ENCODE measurements around the gene SMOC2. TPM values are rescaled to one million over a fixed set of nuclear protein-coding genes. Genes with fewer than 3 reads are reported as not detected.

SMOC2 gene
- total RNA-seq, 1 donor, result not detected

DNA sequence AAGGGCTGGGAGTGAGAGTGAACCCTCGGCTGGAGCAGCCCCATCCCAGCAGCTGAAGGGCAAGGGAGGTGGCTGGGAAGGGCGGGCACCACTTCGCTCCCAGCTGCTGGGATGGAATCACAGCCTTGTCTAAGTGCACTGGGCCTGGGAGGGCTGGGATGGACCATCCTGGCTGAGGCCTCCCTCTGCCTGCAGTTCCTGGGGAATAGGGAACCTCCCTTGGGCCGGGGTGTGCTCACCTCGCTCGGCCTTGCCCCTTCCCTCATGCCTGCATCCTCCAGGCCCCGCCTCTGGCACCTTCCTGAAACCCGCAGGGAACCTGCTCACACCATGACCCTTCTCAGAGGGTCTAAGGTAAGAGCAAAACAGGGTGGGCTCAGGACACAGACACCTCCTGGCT, 53.7 kb downstream of the SMOC2 start:
- TF ChIP-seq, protein P1, sequence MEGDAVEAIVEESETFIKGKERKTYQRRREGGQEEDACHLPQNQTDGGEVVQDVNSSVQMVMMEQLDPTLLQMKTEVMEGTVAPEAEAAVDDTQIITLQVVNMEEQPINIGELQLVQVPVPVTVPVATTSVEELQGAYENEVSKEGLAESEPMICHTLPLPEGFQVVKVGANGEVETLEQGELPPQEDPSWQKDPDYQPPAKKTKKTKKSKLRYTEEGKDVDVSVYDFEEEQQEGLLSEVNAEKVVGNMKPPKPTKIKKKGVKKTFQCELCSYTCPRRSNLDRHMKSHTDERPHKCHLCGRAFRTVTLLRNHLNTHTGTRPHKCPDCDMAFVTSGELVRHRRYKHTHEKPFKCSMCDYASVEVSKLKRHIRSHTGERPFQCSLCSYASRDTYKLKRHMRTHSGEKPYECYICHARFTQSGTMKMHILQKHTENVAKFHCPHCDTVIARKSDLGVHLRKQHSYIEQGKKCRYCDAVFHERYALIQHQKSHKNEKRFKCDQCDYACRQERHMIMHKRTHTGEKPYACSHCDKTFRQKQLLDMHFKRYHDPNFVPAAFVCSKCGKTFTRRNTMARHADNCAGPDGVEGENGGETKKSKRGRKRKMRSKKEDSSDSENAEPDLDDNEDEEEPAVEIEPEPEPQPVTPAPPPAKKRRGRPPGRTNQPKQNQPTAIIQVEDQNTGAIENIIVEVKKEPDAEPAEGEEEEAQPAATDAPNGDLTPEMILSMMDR (IDR thresholded peaks at IDR 0.05; ENCODE audit: insufficient read depth, low read depth, low read length), result no peak
- H3K4me3 ChIP-seq (ENCODE audit: low read depth, low read length), result no peak overlapping the region
- no peak for DNase-seq (ENCODE audit: low read depth)

DNA sequence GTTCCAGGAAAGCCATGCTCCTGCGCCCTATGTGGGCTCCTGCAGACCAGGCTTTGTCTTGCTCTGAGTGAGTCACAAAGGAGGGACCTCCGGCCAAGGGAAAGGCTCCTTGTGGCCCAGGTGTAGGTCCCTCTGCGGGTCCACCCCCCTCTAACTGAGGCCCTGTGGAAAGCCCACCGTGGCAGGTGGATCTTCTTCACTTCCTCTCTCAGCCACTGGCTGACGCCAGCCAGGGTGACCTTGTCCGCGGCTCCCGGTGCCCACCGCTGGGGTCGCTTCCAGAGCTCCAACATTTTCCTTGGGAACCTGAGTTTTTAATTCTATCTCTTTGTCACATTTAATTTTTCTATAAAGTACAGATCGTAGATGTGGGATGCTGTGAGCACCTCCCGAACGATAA, 54.1 kb downstream of the SMOC2 start:
- no peak overlapping the region for H3K4me3 ChIP-seq (ENCODE audit: low read depth, low read length)
- TF ChIP-seq, protein P1 (IDR thresholded peaks at IDR 0.05; ENCODE audit: insufficient read depth, low read depth, low read length), result no peak
- DNase-seq (ENCODE audit: low read depth), result no peak

GRCh38 chr6:168495636-168496035, 54.7 kb downstream of the SMOC2 start:
- TF ChIP-seq, protein P1 (IDR thresholded peaks at IDR 0.05; ENCODE audit: insufficient read depth, low read depth, low read length), result no peak
- DNase-seq (ENCODE audit: low read depth), result no peak
- no peak overlapping the region for H3K4me3 ChIP-seq (ENCODE audit: low read depth, low read length)

DNA sequence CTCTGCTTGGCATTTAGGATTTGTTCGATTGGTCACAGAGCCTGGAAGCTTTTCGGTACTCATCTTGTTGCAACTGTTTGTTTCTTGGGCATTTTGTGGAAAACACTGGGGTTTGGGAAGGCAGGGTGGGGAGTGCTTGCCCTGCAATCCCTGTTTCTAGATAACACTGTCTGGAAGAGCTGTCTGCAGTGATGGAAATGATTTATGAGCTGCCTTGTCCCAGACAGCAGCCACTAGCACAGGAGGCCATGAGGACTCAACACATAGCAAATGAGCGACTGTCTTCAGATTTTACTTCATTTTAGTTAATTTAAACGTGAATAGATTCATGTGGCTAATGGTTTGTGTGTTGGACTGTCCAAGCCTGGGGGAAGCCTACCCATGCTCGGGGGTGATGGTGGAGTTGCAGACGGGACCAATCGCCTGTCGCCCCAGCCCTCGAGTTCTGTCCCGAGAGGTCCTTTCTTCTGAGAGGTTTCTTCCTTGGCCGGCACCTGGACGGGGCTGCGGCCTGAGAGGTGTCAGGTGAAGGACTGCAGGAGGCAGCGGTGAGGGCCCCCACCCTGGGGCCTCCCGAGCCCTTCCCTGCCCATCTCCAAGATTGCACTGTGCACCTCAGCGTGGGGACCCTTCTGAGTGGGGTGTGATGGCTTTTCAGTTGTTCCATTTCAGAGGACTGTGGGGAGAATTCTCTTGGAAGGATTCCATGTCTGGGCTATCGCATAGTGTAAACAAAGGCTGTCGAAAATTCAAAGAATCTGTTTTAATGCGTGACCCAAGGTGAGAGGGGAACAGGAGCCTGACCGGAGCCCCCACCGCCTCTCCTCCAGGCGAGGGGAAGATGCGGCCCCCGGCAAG, 55.4 kb downstream of the SMOC2 start:
- no peak overlapping the region for H3K4me3 ChIP-seq (ENCODE audit: low read depth, low read length)
- TF ChIP-seq, protein P1 (IDR thresholded peaks at IDR 0.05; ENCODE audit: insufficient read depth, low read depth, low read length), result no peak
- DNase-seq (ENCODE audit: low read depth), result no peak

DNA sequence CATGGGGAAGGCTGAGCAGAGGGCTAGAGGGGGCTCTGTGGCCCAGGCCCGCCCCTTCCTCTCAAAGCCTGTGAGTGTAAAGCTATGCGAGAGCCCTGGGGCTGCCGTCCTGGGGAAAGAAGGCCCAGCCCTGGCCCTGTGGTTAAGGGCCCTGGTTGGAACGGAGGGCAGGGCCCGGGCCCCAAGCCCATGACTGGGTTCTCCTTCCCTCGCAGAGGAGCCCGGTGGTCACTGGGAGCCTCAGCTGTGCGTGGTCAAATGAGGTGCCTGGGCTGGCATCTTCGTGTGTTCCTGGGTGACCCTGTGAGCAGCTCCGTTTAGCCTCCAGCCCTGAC, 56.0 kb downstream of the SMOC2 start:
- DNase-seq (ENCODE audit: low read depth), result no peak
- TF ChIP-seq, protein P1 (IDR thresholded peaks at IDR 0.05; ENCODE audit: insufficient read depth, low read depth, low read length), result no peak
- H3K4me3 ChIP-seq (ENCODE audit: low read depth, low read length), result no peak overlapping the region

DNA sequence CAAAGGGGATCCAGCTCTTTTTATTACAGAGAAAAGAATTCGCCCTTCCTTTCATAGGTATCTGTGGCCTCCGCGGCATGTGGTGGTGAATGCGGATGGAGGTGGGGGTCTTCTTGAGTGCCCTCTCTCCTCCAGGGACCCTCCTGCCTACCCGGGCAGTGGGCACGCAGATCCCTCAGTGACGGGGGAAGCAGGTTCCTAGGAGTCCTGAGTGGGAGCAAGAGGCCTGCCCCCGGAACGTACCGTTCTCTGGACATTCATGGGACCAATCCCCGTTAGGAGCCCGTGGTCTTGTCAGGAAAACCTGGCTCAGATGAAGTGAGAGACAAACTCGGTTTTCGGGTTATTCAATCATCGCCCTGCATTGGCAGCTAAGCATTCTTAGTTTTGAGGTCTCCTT, 56.4 kb downstream of the SMOC2 start:
- DNase-seq (ENCODE audit: low read depth), result no peak
- TF ChIP-seq, protein P1 (IDR thresholded peaks at IDR 0.05; ENCODE audit: insufficient read depth, low read depth, low read length), result no peak
- no peak overlapping the region for H3K4me3 ChIP-seq (ENCODE audit: low read depth, low read length)

Data from fibroblast of villous mesenchyme (primary cell).